Measurements from ENCODE around the gene ARHGEF40. TPM values are rescaled to one million over a fixed set of nuclear protein-coding genes. Genes with fewer than 3 reads are reported as not detected.

The ARHGEF40 gene
- polyA plus RNA-seq, 2 of the 4 experiments (the other 2 are of a cell fraction): 7.8 to 9.6 TPM

- Histone ChIP-seq H3K4me2 (no peak overlapping the region), H3K27ac (no peak overlapping the region), H3K9me3 (no peaks in the 10 kb centered on the region), H3K4me3 (no peak overlapping the region), H3K4me1 (no peaks in the 10 kb centered on the region)
- no peak for ATAC-seq
- FAIRE-seq: no peak
- WGBS (ENCODE audit: missing lambda C conversion rate): 70% methylated on average over 5 of the region's 10 CpGs
- TF ChIP-seq RARB (CRISPR knock-in tag; IDR thresholded peaks at IDR 0.05) (no peak), ESRRA (IDR thresholded peaks at IDR 0.05; ENCODE audit: borderline replicate concordance, low read length) (no peak), SMC3 (IDR thresholded peaks at IDR 0.05) (no peak), TFCP2L1 (CRISPR knock-in tag; IDR thresholded peaks at IDR 0.05) (no peak), ZFP36 (IDR thresholded peaks at IDR 0.05; ENCODE audit: borderline replicate concordance, partially characterized antibody) (no peak), EP300 (IDR thresholded peaks at IDR 0.05) (no peak), FOSL2 (IDR thresholded peaks at IDR 0.05) (no peak), FOSL2 (CRISPR knock-in tag; IDR thresholded peaks at IDR 0.05) (no peak)
- TF ChIP-seq, protein P1, sequence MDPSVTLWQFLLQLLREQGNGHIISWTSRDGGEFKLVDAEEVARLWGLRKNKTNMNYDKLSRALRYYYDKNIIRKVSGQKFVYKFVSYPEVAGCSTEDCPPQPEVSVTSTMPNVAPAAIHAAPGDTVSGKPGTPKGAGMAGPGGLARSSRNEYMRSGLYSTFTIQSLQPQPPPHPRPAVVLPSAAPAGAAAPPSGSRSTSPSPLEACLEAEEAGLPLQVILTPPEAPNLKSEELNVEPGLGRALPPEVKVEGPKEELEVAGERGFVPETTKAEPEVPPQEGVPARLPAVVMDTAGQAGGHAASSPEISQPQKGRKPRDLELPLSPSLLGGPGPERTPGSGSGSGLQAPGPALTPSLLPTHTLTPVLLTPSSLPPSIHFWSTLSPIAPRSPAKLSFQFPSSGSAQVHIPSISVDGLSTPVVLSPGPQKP (IDR thresholded peaks at IDR 0.05; ENCODE audit: low read depth, low read length): no peak
- no peak for DNase-seq (ENCODE audit: low read depth in 1 of 2, low spot score in 1 of 2)
- CTCF ChIA-PET: interaction anchor here (1.7 to 15.5 kb wide), 5 partner anchors 7 to 64 kb away, joined by 6 to 369 read pairs (median 37); partner anchors contain the start of genes ARHGEF40, TMEM253 and ZNF219
- POLR2A ChIA-PET: no interaction called here
Measured at GRCh38 chr14:21078726-21079125, 8.6 kb downstream of the ARHGEF40 start.

DNA sequence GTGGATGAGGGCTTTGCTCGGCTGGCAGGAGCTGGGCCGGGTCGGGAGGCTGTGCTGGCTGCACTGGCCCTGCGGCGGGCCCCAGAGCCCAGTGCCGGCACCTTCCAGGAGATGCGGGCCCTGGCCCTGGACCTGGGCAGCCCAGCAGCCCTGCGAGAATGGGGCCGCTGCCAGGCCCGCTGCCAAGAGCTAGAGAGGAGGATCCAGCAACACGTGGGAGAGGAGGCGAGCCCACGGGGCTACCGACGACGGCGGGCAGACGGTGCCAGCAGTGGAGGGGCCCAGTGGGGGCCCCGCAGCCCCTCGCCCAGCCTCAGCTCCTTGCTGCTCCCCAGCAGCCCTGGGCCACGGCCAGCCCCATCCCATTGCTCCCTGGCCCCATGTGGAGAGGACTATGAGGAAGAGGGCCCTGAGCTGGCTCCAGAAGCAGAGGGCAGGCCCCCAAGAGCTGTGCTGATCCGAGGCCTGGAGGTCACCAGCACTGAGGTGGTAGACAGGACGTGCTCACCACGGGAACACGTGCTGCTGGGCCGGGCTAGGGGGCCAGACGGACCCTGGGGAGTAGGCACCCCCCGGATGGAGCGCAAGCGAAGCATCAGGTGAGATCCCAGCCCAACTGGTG lies 11.5 kb downstream of the ARHGEF40 start:
- CTCF ChIA-PET: interaction anchor here (0.8 to 15.5 kb wide), 6 partner anchors 10 to 67 kb away, joined by 4 to 369 read pairs (median 34); partner anchors contain the start of genes ARHGEF40, TMEM253 and ZNF219
- no peak for TF ChIP-seq POLR2A (IDR thresholded peaks at IDR 0.05; ENCODE audit: low read length)
- TF ChIP-seq EHMT2 (IDR thresholded peaks at IDR 0.05; ENCODE audit: low read depth): no peak
- TF ChIP-seq USF2 (IDR thresholded peaks at IDR 0.05): no peak
- Histone ChIP-seq H3K4me1 (peaks cover 6% of the 10 kb centered on the region; the same call in 1 of the 3 replicates), H3K9me3 (no peaks in the 10 kb centered on the region), H3K4me3 (no peak overlapping the region), H3K4me2 (no peak overlapping the region), H3K27ac (no peak overlapping the region)
- FAIRE-seq (no peak), DNase-seq (ENCODE audit: low read depth in 1 of 2, low spot score in 1 of 2) (no peak), ATAC-seq (no peak; a peak in 1 of 6 replicates)
- 83% methylated on average over 10 of the region's 30 CpGs for WGBS (ENCODE audit: missing lambda C conversion rate)
- POLR2A ChIA-PET: no interaction called here

GRCh38 chr14:21083565-21084325 lies 13.6 kb downstream of the ARHGEF40 start:
- ATAC-seq: no peak
- WGBS (ENCODE audit: missing lambda C conversion rate): 83% methylated on average over 7 of the region's 11 CpGs
- ChIA-PET CTCF (interaction anchor here (1.1 to 15.5 kb wide), 10 partner anchors 8 to 72 kb away, joined by 3 to 369 read pairs (median 11); partner anchors contain the start of genes ARHGEF40, TMEM253 and ZNF219), POLR2A (interaction anchor here (0.6 kb wide), 1 partner anchor 268 kb away, joined by 3 read pairs; no protein-coding TSS in a partner anchor)
- Histone ChIP-seq H3K27ac (no peak overlapping the region), H3K4me2 (no peak overlapping the region), H3K4me3 (no peak overlapping the region), H3K4me1 (peaks cover 10% of the 10 kb centered on the region; the same call in 1 of the 3 replicates), H3K9me3 (no peaks in the 10 kb centered on the region)
- no peak for FAIRE-seq
- DNase-seq (ENCODE audit: low read depth in 1 of 2, low spot score in 1 of 2): no peak
- TF ChIP-seq, protein P2, sequence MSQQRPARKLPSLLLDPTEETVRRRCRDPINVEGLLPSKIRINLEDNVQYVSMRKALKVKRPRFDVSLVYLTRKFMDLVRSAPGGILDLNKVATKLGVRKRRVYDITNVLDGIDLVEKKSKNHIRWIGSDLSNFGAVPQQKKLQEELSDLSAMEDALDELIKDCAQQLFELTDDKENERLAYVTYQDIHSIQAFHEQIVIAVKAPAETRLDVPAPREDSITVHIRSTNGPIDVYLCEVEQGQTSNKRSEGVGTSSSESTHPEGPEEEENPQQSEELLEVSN (IDR thresholded peaks at IDR 0.05; ENCODE audit: borderline replicate concordance, low read depth): no peak
- TF ChIP-seq HOXB13 (CRISPR knock-in tag; IDR thresholded peaks at IDR 0.05; ENCODE audit: low read depth): no peak
- no peak for TF ChIP-seq SMC3 (IDR thresholded peaks at IDR 0.05)
- no peak for TF ChIP-seq FOSB (CRISPR knock-in tag; IDR thresholded peaks at IDR 0.05)
- no peak for TF ChIP-seq HEYL (CRISPR knock-in tag; IDR thresholded peaks at IDR 0.05)
- TF ChIP-seq, protein P3, sequence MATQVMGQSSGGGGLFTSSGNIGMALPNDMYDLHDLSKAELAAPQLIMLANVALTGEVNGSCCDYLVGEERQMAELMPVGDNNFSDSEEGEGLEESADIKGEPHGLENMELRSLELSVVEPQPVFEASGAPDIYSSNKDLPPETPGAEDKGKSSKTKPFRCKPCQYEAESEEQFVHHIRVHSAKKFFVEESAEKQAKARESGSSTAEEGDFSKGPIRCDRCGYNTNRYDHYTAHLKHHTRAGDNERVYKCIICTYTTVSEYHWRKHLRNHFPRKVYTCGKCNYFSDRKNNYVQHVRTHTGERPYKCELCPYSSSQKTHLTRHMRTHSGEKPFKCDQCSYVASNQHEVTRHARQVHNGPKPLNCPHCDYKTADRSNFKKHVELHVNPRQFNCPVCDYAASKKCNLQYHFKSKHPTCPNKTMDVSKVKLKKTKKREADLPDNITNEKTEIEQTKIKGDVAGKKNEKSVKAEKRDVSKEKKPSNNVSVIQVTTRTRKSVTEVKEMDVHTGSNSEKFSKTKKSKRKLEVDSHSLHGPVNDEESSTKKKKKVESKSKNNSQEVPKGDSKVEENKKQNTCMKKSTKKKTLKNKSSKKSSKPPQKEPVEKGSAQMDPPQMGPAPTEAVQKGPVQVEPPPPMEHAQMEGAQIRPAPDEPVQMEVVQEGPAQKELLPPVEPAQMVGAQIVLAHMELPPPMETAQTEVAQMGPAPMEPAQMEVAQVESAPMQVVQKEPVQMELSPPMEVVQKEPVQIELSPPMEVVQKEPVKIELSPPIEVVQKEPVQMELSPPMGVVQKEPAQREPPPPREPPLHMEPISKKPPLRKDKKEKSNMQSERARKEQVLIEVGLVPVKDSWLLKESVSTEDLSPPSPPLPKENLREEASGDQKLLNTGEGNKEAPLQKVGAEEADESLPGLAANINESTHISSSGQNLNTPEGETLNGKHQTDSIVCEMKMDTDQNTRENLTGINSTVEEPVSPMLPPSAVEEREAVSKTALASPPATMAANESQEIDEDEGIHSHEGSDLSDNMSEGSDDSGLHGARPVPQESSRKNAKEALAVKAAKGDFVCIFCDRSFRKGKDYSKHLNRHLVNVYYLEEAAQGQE (IDR thresholded peaks at IDR 0.05): no peak
- no peak for TF ChIP-seq GATA3 (IDR thresholded peaks at IDR 0.05; ENCODE audit: borderline replicate concordance)
- TF ChIP-seq TP53 (CRISPR knock-in tag; IDR thresholded peaks at IDR 0.05): no peak
- TF ChIP-seq JUN (IDR thresholded peaks at IDR 0.05): no peak
- no peak for TF ChIP-seq CEBPB (IDR thresholded peaks at IDR 0.05)
- TF ChIP-seq CBX8 (IDR thresholded peaks at IDR 0.05): no peak
- TF ChIP-seq KDM1A (IDR thresholded peaks at IDR 0.05; ENCODE audit: low read depth): no peak
- TF ChIP-seq HOXA7 (CRISPR knock-in tag; IDR thresholded peaks at IDR 0.05): no peak
- no peak for TF ChIP-seq BCL3 (IDR thresholded peaks at IDR 0.05)
- TF ChIP-seq ZSCAN20 (CRISPR knock-in tag; IDR thresholded peaks at IDR 0.05): no peak
- no peak for TF ChIP-seq MAZ (IDR thresholded peaks at IDR 0.05; ENCODE audit: borderline replicate concordance, low read depth, low read length)

All from A549 (cell line).